Measurements from ENCODE around the gene CLDN6.
A peak's percentile ranks its signal among the peaks of the same experiment; 100 is the strongest.

CLDN6 gene

GRCh38 chr16:2985462-2985861 lies 32.5 kb downstream of the CLDN6 start:
- peak; percentile 77 for DNase-seq

GRCh38 chr16:2983706-2984136 lies 34.3 kb downstream of the CLDN6 start:
- DNase-seq = peak; percentile 85

GRCh38 chr16:2982402-2982801 lies 35.6 kb downstream of the CLDN6 start:
- DNase-seq = no peak

GRCh38 chr16:2981899-2982250 lies 36.1 kb downstream of the CLDN6 start:
- no peak for DNase-seq

GRCh38 chr16:2981177-2981898 lies 36.6 kb downstream of the CLDN6 start:
- DNase-seq = no peak

- peak; percentile 95 for DNase-seq
Measured at GRCh38 chr16:2980227-2981176, 37.5 kb downstream of the CLDN6 start, which contains the start of gene PKMYT1. PKMYT1 (minus strand) TSS chr16:2980446; CDS start chr16:2979657, 789 bp downstream.

- no peak for DNase-seq
Measured at GRCh38 chr16:2979669-2980226, 38.2 kb downstream of the CLDN6 start.

- DNase-seq = no peak
Measured at GRCh38 chr16:2977440-2977839, 40.5 kb downstream of the CLDN6 start.

- no peak for DNase-seq
Measured at GRCh38 chr16:2976673-2977072, 41.3 kb downstream of the CLDN6 start.

- DNase-seq = no peak
Measured at GRCh38 chr16:2976201-2976600, 41.8 kb downstream of the CLDN6 start.

- no peak for DNase-seq
Measured at GRCh38 chr16:2975161-2975795, 42.7 kb downstream of the CLDN6 start.

GRCh38 chr16:2974319-2975056 lies 43.5 kb downstream of the CLDN6 start:
- no peak for DNase-seq

GRCh38 chr16:2973605-2974318 lies 44.2 kb downstream of the CLDN6 start:
- DNase-seq = no peak

- DNase-seq = no peak
Measured at GRCh38 chr16:2973093-2973492, 44.9 kb downstream of the CLDN6 start.

GRCh38 chr16:2971985-2972784 lies 45.8 kb downstream of the CLDN6 start:
- no peak for DNase-seq

GRCh38 chr16:2971134-2971984 lies 46.6 kb downstream of the CLDN6 start:
- DNase-seq = no peak

- DNase-seq = no peak
Measured at GRCh38 chr16:2970563-2970962, 47.4 kb downstream of the CLDN6 start.

GRCh38 chr16:2969545-2970521 lies 48.1 kb downstream of the CLDN6 start:
- DNase-seq = peak; percentile 41

All from left hindlimb (tissue), 1 donor.